Measurements from ENCODE around the gene GSTA5.
"Not testable (repeated sequence)": the region's sequence is repeated elsewhere in the genome, so short reads cannot be mapped to it uniquely, and the experiment has no call there.

Gene GSTA5

GRCh38 chr6:52843605-52844004 is 3.0 kb upstream of the GSTA5 start:
- no peak overlapping the region for H3K4me3 ChIP-seq (ENCODE audit: low read depth, low read length, poor library complexity, severe bottlenecking)
- no peak overlapping the region for H3K9ac ChIP-seq (ENCODE audit: low read length)
- no peaks in the 10 kb centered on the region for H4K20me1 ChIP-seq (ENCODE audit: insufficient read depth, low read length)
- no peaks in the 10 kb centered on the region for H3K79me2 ChIP-seq (ENCODE audit: insufficient read depth, low read length)
- no peak overlapping the region for H3K27ac ChIP-seq (ENCODE audit: low read depth, low read length, poor library complexity, severe bottlenecking)
- no peaks in the 10 kb centered on the region for H3F3A ChIP-seq (ENCODE audit: insufficient read depth, low read length)
- H3K9me2 ChIP-seq (ENCODE audit: low read depth, low read length), result no peaks in the 10 kb centered on the region
- no peak overlapping the region for H2AFZ ChIP-seq (ENCODE audit: low read length)
- no peaks in the 10 kb centered on the region for H3K4me1 ChIP-seq (ENCODE audit: insufficient read depth, low read length, severe bottlenecking)
- no peaks in the 10 kb centered on the region for H3K36me3 ChIP-seq (ENCODE audit: insufficient read depth, low read length)
- no peaks in the 10 kb centered on the region for H3K27me3 ChIP-seq (ENCODE audit: insufficient read depth, low read length)
- TF ChIP-seq CTCF (IDR thresholded peaks at IDR 0.05; ENCODE audit: low read length), result no peak
- TF ChIP-seq EZH2 (IDR thresholded peaks at IDR 0.05; ENCODE audit: borderline replicate concordance, low read length), result no peak
- H3K9me3 ChIP-seq (ENCODE audit: low read length), result no peaks in the 10 kb centered on the region
- no peak overlapping the region for H3K4me2 ChIP-seq (ENCODE audit: low read length)

- Histone ChIP-seq H3K4me1 (ENCODE audit: insufficient read depth, low read length, severe bottlenecking) (no peaks in the 10 kb centered on the region), H3K27me3 (ENCODE audit: insufficient read depth, low read length) (no peaks in the 10 kb centered on the region)
These were observed 1.2 kb downstream of the GSTA5 start for GRCh38 chr6:52839124-52840055.

GRCh38 chr6:52834481-52834880 is 6.1 kb downstream of the GSTA5 start:
- no peaks in the 10 kb centered on the region for H3K9me3 ChIP-seq (ENCODE audit: low read length)
- no peak overlapping the region for H3K4me2 ChIP-seq (ENCODE audit: low read length)
- no peaks in the 10 kb centered on the region for H3K9me2 ChIP-seq (ENCODE audit: low read depth, low read length)
- H3F3A ChIP-seq (ENCODE audit: insufficient read depth, low read length), result no peaks in the 10 kb centered on the region
- TF ChIP-seq CTCF (IDR thresholded peaks at IDR 0.05; ENCODE audit: low read length), result no peak
- TF ChIP-seq EZH2 (IDR thresholded peaks at IDR 0.05; ENCODE audit: borderline replicate concordance, low read length), result no peak
- H3K4me1 ChIP-seq (ENCODE audit: insufficient read depth, low read length, severe bottlenecking), result no peaks in the 10 kb centered on the region
- H4K20me1 ChIP-seq (ENCODE audit: insufficient read depth, low read length), result no peaks in the 10 kb centered on the region
- H3K9ac ChIP-seq (ENCODE audit: low read length), result no peak overlapping the region
- H3K27me3 ChIP-seq (ENCODE audit: insufficient read depth, low read length), result no peaks in the 10 kb centered on the region
- no peak overlapping the region for H3K27ac ChIP-seq (ENCODE audit: low read depth, low read length, poor library complexity, severe bottlenecking)
- no peaks in the 10 kb centered on the region for H3K79me2 ChIP-seq (ENCODE audit: insufficient read depth, low read length)
- no peaks in the 10 kb centered on the region for H3K36me3 ChIP-seq (ENCODE audit: insufficient read depth, low read length)
- no peak overlapping the region for H3K4me3 ChIP-seq (ENCODE audit: low read depth, low read length, poor library complexity, severe bottlenecking)
- H2AFZ ChIP-seq (ENCODE audit: low read length), result no peak overlapping the region

More at GRCh38 chr6:52839124-52840055, 1.2 kb downstream of the GSTA5 start:
- Histone ChIP-seq H3K36me3 (ENCODE audit: insufficient read depth, low read length) (no peaks in the 10 kb centered on the region), H3K9me3 (ENCODE audit: low read length) (no peaks in the 10 kb centered on the region), H3K9me2 (ENCODE audit: low read depth, low read length) (no peaks in the 10 kb centered on the region), H2AFZ (ENCODE audit: low read length) (no peak overlapping the region), H4K20me1 (ENCODE audit: insufficient read depth, low read length) (no peaks in the 10 kb centered on the region), H3K4me3 (ENCODE audit: low read depth, low read length, poor library complexity, severe bottlenecking) (no peak overlapping the region), H3K9ac (ENCODE audit: low read length) (no peak overlapping the region), H3K4me2 (ENCODE audit: low read length) (no peak overlapping the region), H3K79me2 (ENCODE audit: insufficient read depth, low read length) (no peaks in the 10 kb centered on the region), H3K27ac (ENCODE audit: low read depth, low read length, poor library complexity, severe bottlenecking) (no peak overlapping the region), H3F3A (ENCODE audit: insufficient read depth, low read length) (no peaks in the 10 kb centered on the region)
- TF ChIP-seq EZH2 (IDR thresholded peaks at IDR 0.05; ENCODE audit: borderline replicate concordance, low read length) (no peak), CTCF (IDR thresholded peaks at IDR 0.05; ENCODE audit: low read length) (peak; percentile 83)

GRCh38 chr6:52830869-52831268 is 9.7 kb downstream of the GSTA5 start:
- not testable (repeated sequence) for H3K4me2 ChIP-seq (ENCODE audit: low read length); H3K36me3 ChIP-seq (ENCODE audit: insufficient read depth, low read length); H3K9ac ChIP-seq (ENCODE audit: low read length); H3K4me3 ChIP-seq (ENCODE audit: low read depth, low read length, poor library complexity, severe bottlenecking); H3K9me3 ChIP-seq (ENCODE audit: low read length); H3K4me1 ChIP-seq (ENCODE audit: insufficient read depth, low read length, severe bottlenecking); H4K20me1 ChIP-seq (ENCODE audit: insufficient read depth, low read length); H3F3A ChIP-seq (ENCODE audit: insufficient read depth, low read length); H3K27me3 ChIP-seq (ENCODE audit: insufficient read depth, low read length); H2AFZ ChIP-seq (ENCODE audit: low read length); H3K79me2 ChIP-seq (ENCODE audit: insufficient read depth, low read length); H3K27ac ChIP-seq (ENCODE audit: low read depth, low read length, poor library complexity, severe bottlenecking); H3K9me2 ChIP-seq (ENCODE audit: low read depth, low read length)

Measured in OCI-LY1 (cell line).